Aortic smooth muscle cell (primary cell): ENCODE data around the gene GPR157. TPM values are rescaled to one million over a fixed set of nuclear protein-coding genes. Genes with fewer than 3 reads are reported as not detected.

ENCODE experiments used
- total RNA-seq: library from RNA; depleted of rRNA; stranded (reverse); fragments of >200 nt; gene quantifications from 2 replicates; pipeline ENCODE4 v1.2.3, GENCODE V29; 2014

GPR157 gene, protein sequence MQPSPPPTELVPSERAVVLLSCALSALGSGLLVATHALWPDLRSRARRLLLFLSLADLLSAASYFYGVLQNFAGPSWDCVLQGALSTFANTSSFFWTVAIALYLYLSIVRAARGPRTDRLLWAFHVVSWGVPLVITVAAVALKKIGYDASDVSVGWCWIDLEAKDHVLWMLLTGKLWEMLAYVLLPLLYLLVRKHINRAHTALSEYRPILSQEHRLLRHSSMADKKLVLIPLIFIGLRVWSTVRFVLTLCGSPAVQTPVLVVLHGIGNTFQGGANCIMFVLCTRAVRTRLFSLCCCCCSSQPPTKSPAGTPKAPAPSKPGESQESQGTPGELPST
- total RNA-seq: 2.5 and 2.8 TPM in 2 replicates

DNA sequence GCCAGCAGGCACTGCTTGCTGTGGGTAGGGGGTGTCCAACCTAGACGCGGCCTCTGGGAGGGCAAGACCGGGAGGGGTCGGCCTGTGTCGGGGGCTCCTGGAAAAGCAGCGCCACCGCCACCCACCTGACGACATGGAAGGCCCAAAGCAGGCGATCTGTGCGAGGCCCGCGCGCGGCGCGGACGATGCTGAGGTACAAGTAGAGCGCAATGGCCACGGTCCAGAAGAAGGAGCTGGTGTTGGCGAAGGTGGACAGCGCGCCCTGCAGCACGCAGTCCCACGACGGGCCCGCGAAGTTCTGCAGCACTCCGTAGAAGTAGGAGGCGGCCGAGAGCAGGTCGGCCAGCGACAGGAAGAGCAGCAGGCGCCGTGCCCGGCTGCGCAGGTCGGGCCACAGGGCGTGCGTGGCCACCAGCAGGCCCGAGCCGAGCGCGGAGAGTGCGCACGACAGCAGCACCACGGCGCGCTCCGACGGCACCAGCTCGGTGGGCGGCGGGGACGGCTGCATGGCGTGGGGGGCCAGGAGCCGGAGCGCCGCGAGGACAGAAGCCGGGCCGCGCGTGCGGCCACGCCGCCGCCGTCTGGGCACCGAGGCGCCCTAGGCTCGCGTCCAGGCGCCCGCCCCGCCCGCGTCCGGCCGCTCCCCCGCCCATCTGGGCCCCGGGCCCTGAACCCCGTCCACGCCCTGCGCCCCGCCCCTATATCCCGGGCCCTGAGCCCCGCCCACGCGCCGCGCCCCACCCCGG is at the start of gene GPR157:
Gene GPR157 (minus strand): TSS at position 583 of the 746 bp plus-strand sequence. CDS start 75 bp downstream, at position 508.

GRCh38 chr1:9069326-9070100 is 59.4 kb downstream of the GPR157 start, which contains the start of gene SLC2A5:
SLC2A5 (minus strand) TSS chr1:9069635; CDS start chr1:9069536, 99 bp downstream.

Other genes starting within 250 kb of the GPR157 start
- not detected in 2 replicates for gene CA6, start 183.2 kb downstream of the GPR157 start, total RNA-seq
- not detected in 2 replicates for gene SLC2A7, start 102.7 kb downstream of the GPR157 start, total RNA-seq
- 0.53 and 0.62 TPM in 2 replicates for gene SLC2A5, start 59.5 kb downstream of the GPR157 start, total RNA-seq
- gene H6PD, start 105.7 kb upstream of the GPR157 start, total RNA-seq: 26.8 and 29.1 TPM in 2 replicates
- 18.2 and 24.5 TPM in 2 replicates for gene SPSB1, start 163.8 kb upstream of the GPR157 start, total RNA-seq